ENCODE results near the gene PURB. TPM values are rescaled to one million over a fixed set of nuclear protein-coding genes. Genes with fewer than 3 reads are reported as not detected.

Gene PURB
- total RNA-seq = 4.5 and 6.4 TPM in 2 replicates

GRCh38 chr7:44885394-44886317, at the start of gene PURB:
Gene PURB (minus strand): TSS chr7:44885530. CDS start chr7:44885348, 182 bp downstream.

GRCh38 chr7:44847920-44848634, 37.3 kb downstream of the PURB start, which contains the start of gene H2AZ2:
Gene H2AZ2 (minus strand): TSS chr7:44848087. CDS start chr7:44847971, 116 bp downstream.

Other genes starting within 250 kb of the PURB start
- gene ZMIZ2, start 136.7 kb downstream of the PURB start, total RNA-seq = 16.0 and 21.3 TPM in 2 replicates
- 3,457 and 3,797 TPM in 2 replicates for gene PPIA, start 88.8 kb downstream of the PURB start, total RNA-seq
- gene H2AZ2, start 37.4 kb downstream of the PURB start, total RNA-seq = 260 TPM in 2 replicates
- under 0.01 TPM in 1 of 2 replicates, not detected in the other for gene MYO1G, start 93.5 kb upstream of the PURB start, total RNA-seq
- 62.0 and 62.9 TPM in 2 replicates for gene CCM2, start 114.7 kb upstream of the PURB start, total RNA-seq
- 3.6 and 4.2 TPM in 2 replicates for gene NACAD, start 203.4 kb upstream of the PURB start, total RNA-seq
- gene TBRG4, start 226.2 kb upstream of the PURB start, total RNA-seq = 71.8 and 75.7 TPM in 2 replicates

All from bronchus fibroblast of lung (primary cell).